Measurements from ENCODE around the gene EPHB1. TPM values are rescaled to one million over a fixed set of nuclear protein-coding genes. Genes with fewer than 3 reads are reported as not detected.

EPHB1 gene
- polyA plus RNA-seq, 1 of the 3 experiments (the other 2 are of a cell fraction), result 1.2 TPM

DNA sequence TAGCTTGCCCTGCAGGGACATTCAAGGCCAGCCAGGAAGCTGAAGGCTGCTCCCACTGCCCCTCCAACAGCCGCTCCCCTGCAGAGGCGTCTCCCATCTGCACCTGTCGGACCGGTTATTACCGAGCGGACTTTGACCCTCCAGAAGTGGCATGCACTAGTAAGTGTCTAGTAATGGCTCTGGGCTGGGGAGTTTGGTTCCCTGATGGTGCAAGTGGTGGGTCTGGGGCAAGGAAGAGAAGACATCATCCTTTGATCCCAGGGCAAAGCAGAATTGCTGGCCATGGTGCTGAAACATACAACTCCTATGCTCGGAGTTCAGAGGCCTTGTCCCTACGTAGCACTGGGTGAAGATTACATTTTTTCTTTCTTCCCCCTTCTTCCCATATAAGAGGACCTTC lies 311.4 kb downstream of the EPHB1 start:
- POLR2A ChIA-PET, result no interaction called here
- Histone ChIP-seq H3K79me2 (ENCODE audit: insufficient read depth) (no peaks in the 10 kb centered on the region), H3K4me3 (ENCODE audit: low read depth in 2 of 2, low read length in 1 of 2) (no peak overlapping the region), H3K27ac (ENCODE audit: low read depth in 2 of 2, low read length in 1 of 2) (no peak overlapping the region), H3F3A (replicated peaks; ENCODE audit: insufficient read depth) (no peaks in the 10 kb centered on the region), H2AFZ (ENCODE audit: low read depth) (no peak overlapping the region), H3K27me3 (ENCODE audit: insufficient read depth) (no peaks in the 10 kb centered on the region), H3K36me3 (replicated peaks in 1 of 2; ENCODE audit: control insufficient read depth in 1 of 2, insufficient read depth in 2 of 2, low read length in 1 of 2) (no peaks in the 10 kb centered on the region), H3K4me1 (ENCODE audit: control insufficient read depth in 1 of 2, insufficient read depth in 2 of 2, low read depth in 1 of 2, low read length in 1 of 2) (peaks cover 0 to 3% of the 10 kb centered on the region in 2 experiments; a peak in 1 of 4 replicates), H3K9me3 (no peaks in the 10 kb centered on the region), H3K9ac (no peak overlapping the region), H4K20me1 (ENCODE audit: insufficient read depth) (no peaks in the 10 kb centered on the region), H3K4me2 (no peak overlapping the region), H3K9me2 (no peaks in the 10 kb centered on the region)
- CTCF ChIA-PET, result no interaction called here
- TF ChIP-seq NFIC (IDR thresholded peaks at IDR 0.05; ENCODE audit: borderline replicate concordance), result no peak
- TF ChIP-seq, protein P1, sequence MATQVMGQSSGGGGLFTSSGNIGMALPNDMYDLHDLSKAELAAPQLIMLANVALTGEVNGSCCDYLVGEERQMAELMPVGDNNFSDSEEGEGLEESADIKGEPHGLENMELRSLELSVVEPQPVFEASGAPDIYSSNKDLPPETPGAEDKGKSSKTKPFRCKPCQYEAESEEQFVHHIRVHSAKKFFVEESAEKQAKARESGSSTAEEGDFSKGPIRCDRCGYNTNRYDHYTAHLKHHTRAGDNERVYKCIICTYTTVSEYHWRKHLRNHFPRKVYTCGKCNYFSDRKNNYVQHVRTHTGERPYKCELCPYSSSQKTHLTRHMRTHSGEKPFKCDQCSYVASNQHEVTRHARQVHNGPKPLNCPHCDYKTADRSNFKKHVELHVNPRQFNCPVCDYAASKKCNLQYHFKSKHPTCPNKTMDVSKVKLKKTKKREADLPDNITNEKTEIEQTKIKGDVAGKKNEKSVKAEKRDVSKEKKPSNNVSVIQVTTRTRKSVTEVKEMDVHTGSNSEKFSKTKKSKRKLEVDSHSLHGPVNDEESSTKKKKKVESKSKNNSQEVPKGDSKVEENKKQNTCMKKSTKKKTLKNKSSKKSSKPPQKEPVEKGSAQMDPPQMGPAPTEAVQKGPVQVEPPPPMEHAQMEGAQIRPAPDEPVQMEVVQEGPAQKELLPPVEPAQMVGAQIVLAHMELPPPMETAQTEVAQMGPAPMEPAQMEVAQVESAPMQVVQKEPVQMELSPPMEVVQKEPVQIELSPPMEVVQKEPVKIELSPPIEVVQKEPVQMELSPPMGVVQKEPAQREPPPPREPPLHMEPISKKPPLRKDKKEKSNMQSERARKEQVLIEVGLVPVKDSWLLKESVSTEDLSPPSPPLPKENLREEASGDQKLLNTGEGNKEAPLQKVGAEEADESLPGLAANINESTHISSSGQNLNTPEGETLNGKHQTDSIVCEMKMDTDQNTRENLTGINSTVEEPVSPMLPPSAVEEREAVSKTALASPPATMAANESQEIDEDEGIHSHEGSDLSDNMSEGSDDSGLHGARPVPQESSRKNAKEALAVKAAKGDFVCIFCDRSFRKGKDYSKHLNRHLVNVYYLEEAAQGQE (IDR thresholded peaks at IDR 0.05; ENCODE audit: low read depth, low read length), result peak; percentile 93
- WGBS (ENCODE audit: low lambda C conversion rate), result 77% methylated on average over 3 of the region's 8 CpGs
- DNase-seq, result no peak

DNA sequence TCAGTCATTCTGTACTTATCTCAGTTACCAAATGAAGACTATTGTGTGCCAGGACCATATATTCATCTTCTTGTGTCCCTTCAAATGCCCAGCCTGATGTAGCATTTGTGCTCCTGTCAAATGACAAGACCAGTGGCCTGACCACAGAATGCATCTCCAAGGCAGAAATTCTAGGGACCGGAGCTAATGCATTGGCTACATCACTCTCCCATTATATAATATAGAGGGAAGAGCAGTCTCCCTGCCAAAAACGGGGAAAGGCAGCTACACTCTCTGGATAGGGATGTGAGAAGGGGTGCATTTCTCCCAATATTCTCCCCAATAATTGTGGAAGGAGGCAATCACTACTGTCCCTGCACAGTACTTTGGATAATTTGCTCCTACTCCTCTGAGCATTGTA lies 312.0 kb downstream of the EPHB1 start:
- no peak overlapping the region for H3K4me3 ChIP-seq (ENCODE audit: low read depth in 2 of 2, low read length in 1 of 2)
- H3K36me3 ChIP-seq (replicated peaks in 1 of 2; ENCODE audit: control insufficient read depth in 1 of 2, insufficient read depth in 2 of 2, low read length in 1 of 2), result no peaks in the 10 kb centered on the region
- H3F3A ChIP-seq (replicated peaks; ENCODE audit: insufficient read depth), result no peaks in the 10 kb centered on the region
- no peaks in the 10 kb centered on the region for H3K27me3 ChIP-seq (ENCODE audit: insufficient read depth)
- H3K4me2 ChIP-seq, result no peak overlapping the region
- no peaks in the 10 kb centered on the region for H3K9me3 ChIP-seq
- ChIA-PET POLR2A (no interaction called here), CTCF (no interaction called here)
- no peaks in the 10 kb centered on the region for H3K9me2 ChIP-seq
- H4K20me1 ChIP-seq (ENCODE audit: insufficient read depth), result no peaks in the 10 kb centered on the region
- DNase-seq, result no peak
- H3K79me2 ChIP-seq (ENCODE audit: insufficient read depth), result no peaks in the 10 kb centered on the region
- H3K9ac ChIP-seq, result no peak overlapping the region
- peaks cover 0 to 3% of the 10 kb centered on the region in 2 experiments; a peak in 1 of 4 replicates for H3K4me1 ChIP-seq (ENCODE audit: control insufficient read depth in 1 of 2, insufficient read depth in 2 of 2, low read depth in 1 of 2, low read length in 1 of 2)
- no peak overlapping the region for H3K27ac ChIP-seq (ENCODE audit: low read depth in 2 of 2, low read length in 1 of 2)
- TF ChIP-seq, protein P2, sequence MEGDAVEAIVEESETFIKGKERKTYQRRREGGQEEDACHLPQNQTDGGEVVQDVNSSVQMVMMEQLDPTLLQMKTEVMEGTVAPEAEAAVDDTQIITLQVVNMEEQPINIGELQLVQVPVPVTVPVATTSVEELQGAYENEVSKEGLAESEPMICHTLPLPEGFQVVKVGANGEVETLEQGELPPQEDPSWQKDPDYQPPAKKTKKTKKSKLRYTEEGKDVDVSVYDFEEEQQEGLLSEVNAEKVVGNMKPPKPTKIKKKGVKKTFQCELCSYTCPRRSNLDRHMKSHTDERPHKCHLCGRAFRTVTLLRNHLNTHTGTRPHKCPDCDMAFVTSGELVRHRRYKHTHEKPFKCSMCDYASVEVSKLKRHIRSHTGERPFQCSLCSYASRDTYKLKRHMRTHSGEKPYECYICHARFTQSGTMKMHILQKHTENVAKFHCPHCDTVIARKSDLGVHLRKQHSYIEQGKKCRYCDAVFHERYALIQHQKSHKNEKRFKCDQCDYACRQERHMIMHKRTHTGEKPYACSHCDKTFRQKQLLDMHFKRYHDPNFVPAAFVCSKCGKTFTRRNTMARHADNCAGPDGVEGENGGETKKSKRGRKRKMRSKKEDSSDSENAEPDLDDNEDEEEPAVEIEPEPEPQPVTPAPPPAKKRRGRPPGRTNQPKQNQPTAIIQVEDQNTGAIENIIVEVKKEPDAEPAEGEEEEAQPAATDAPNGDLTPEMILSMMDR (IDR thresholded peaks at IDR 0.05), result no peak
- TF ChIP-seq SIN3A (IDR thresholded peaks at IDR 0.05; ENCODE audit: borderline replicate concordance, low read depth, low read length) (no peak), EP300 (IDR thresholded peaks at IDR 0.05; ENCODE audit: borderline replicate concordance in 1 of 2, low read depth in 1 of 2, low read length in 1 of 2) (no peak), POLR2AphosphoS5 (IDR thresholded peaks at IDR 0.05; ENCODE audit: low read depth, low read length) (no peak), SMC3 (IDR thresholded peaks at IDR 0.05; ENCODE audit: low read depth, low read length) (no peak), ELF1 (IDR thresholded peaks at IDR 0.05) (no peak), TCF12 (IDR thresholded peaks at IDR 0.05) (no peak), FOXM1 (IDR thresholded peaks at IDR 0.05; ENCODE audit: low read depth) (no peak), TEAD4 (IDR thresholded peaks at IDR 0.05; ENCODE audit: borderline replicate concordance, insufficient read depth) (no peak), NFIC (IDR thresholded peaks at IDR 0.05; ENCODE audit: borderline replicate concordance) (no peak)
- TF ChIP-seq, protein P3, sequence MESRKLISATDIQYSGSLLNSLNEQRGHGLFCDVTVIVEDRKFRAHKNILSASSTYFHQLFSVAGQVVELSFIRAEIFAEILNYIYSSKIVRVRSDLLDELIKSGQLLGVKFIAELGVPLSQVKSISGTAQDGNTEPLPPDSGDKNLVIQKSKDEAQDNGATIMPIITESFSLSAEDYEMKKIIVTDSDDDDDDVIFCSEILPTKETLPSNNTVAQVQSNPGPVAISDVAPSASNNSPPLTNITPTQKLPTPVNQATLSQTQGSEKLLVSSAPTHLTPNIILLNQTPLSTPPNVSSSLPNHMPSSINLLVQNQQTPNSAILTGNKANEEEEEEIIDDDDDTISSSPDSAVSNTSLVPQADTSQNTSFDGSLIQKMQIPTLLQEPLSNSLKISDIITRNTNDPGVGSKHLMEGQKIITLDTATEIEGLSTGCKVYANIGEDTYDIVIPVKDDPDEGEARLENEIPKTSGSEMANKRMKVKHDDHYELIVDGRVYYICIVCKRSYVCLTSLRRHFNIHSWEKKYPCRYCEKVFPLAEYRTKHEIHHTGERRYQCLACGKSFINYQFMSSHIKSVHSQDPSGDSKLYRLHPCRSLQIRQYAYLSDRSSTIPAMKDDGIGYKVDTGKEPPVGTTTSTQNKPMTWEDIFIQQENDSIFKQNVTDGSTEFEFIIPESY (IDR thresholded peaks at IDR 0.05; ENCODE audit: borderline replicate concordance, low read depth), result no peak
- H2AFZ ChIP-seq (ENCODE audit: low read depth), result no peak overlapping the region
- 14% methylated on average over 2 of the region's 2 CpGs for WGBS (ENCODE audit: low lambda C conversion rate)
